RWPE1 (cell line): ENCODE data around the gene FYN.

Experiments
- CTCF ChIA-PET: fragments of 350-600 bp; sonication (Branson Sonifier 250); formaldehyde crosslinking; extraction: SDS; loops from one replicate; lab custom pipeline; 2021; lab: Yijun Ruan, JAX
- POLR2A ChIA-PET: fragments of 400-600 bp; formaldehyde crosslinking; extraction: SDS; loops from one replicate; lab custom pipeline; 2020; ENCODE audit warnings: antibody characterized with exemption; ENCODE audit not compliant: low non-redundant PET; lab: Yijun Ruan, JAX
- DNase-seq: peaks from one replicate; pipeline ENCODE4 v3.0.0; 2012; ENCODE audit warnings: low spot score
- H3K27ac ChIP-seq: fragments of 450-650 bp; 2 replicates; pipeline ENCODE4 v1.5.1; 2017
- CTCF ChIP-seq: fragments of 450-650 bp; conservative IDR thresholded peaks from 2 replicates; pipeline ENCODE4 v1.5.1; 2017; ENCODE audit warnings: low read depth, mild to moderate bottlenecking

The FYN gene

GRCh38 chr6:111873178-111874024, at the start of gene FYN:
Gene FYN (minus strand): TSS chr6:111873452. CDS start chr6:111720051, 153,401 bp downstream.
- ChIA-PET POLR2A (no interaction called here), CTCF (interaction anchor here (1.3 kb wide), 1 partner anchor 170 kb away, joined by 5 read pairs; no protein-coding TSS in a partner anchor)
- H3K27ac ChIP-seq: no peak within 1 kb of the TSS
- peak; percentile 99 for DNase-seq
- TF ChIP-seq CTCF: 0 out of 2 replicates have a peak, but pooled peaks have one; percentile 27

- no peak for TF ChIP-seq CTCF
- ChIA-PET CTCF (no interaction called here), POLR2A (no interaction called here)
- DNase-seq: no peak
- H3K27ac ChIP-seq: no peak overlapping the region
Measured at GRCh38 chr6:111922454-111923297, 49.4 kb upstream of the FYN start.

GRCh38 chr6:111921103-111921502, 47.9 kb upstream of the FYN start:
- no peak for DNase-seq
- ChIA-PET CTCF (interaction anchor here (0.6 kb wide), 1 partner anchor 1071 kb away, joined by 3 read pairs; no protein-coding TSS in a partner anchor), POLR2A (no interaction called here)
- TF ChIP-seq CTCF: no peak
- no peak overlapping the region for H3K27ac ChIP-seq

- ChIA-PET CTCF (interaction anchor here (0.6 kb wide), 1 partner anchor 1071 kb away, joined by 3 read pairs; no protein-coding TSS in a partner anchor), POLR2A (no interaction called here)
- no peak for DNase-seq
- no peak overlapping the region for H3K27ac ChIP-seq
- no peak for TF ChIP-seq CTCF
Measured at GRCh38 chr6:111920578-111920977, 47.3 kb upstream of the FYN start.

- TF ChIP-seq CTCF: no peak
- no peak for DNase-seq
- POLR2A ChIA-PET: no interaction called here
- no peak overlapping the region for H3K27ac ChIP-seq
- CTCF ChIA-PET: no interaction called here
Measured at GRCh38 chr6:111918825-111919224, 45.6 kb upstream of the FYN start.

GRCh38 chr6:111916747-111917146, 43.5 kb upstream of the FYN start:
- DNase-seq: no peak
- TF ChIP-seq CTCF: no peak
- H3K27ac ChIP-seq: no peak overlapping the region
- ChIA-PET POLR2A (no interaction called here), CTCF (interaction anchor here (0.7 kb wide), 1 partner anchor 111 kb away, joined by 3 read pairs; no protein-coding TSS in a partner anchor)
